Measurements from ENCODE around the gene PTPRT.

The PTPRT gene

GRCh38 chr20:42556575-42556974, 633.1 kb downstream of the PTPRT start:
- Histone ChIP-seq H3K27ac (no peak overlapping the region), H3K4me3 (no peak overlapping the region)
- no peak for TF ChIP-seq CTCF (IDR thresholded peaks at IDR 0.05)
- DNase-seq (ENCODE audit: low spot score) = no peak

GRCh38 chr20:42553374-42553773, 636.3 kb downstream of the PTPRT start:
- no peak for TF ChIP-seq CTCF (IDR thresholded peaks at IDR 0.05)
- no peak overlapping the region for H3K27ac ChIP-seq
- no peak for DNase-seq (ENCODE audit: low spot score)
- H3K4me3 ChIP-seq = no peak overlapping the region

- H3K27ac ChIP-seq = no peak overlapping the region
- no peak for TF ChIP-seq CTCF (IDR thresholded peaks at IDR 0.05)
- DNase-seq (ENCODE audit: low spot score) = no peak
- no peak overlapping the region for H3K4me3 ChIP-seq
Measured at GRCh38 chr20:42549496-42549895, 640.2 kb downstream of the PTPRT start.

- DNase-seq (ENCODE audit: low spot score) = no peak
- Histone ChIP-seq H3K27ac (no peak overlapping the region), H3K4me3 (no peak overlapping the region)
- TF ChIP-seq CTCF (IDR thresholded peaks at IDR 0.05) = no peak
Measured at GRCh38 chr20:42544926-42545325, 644.8 kb downstream of the PTPRT start.

- no peak for DNase-seq (ENCODE audit: low spot score)
- H3K27ac ChIP-seq = no peak overlapping the region
- TF ChIP-seq CTCF (IDR thresholded peaks at IDR 0.05) = no peak
- no peak overlapping the region for H3K4me3 ChIP-seq
Measured at GRCh38 chr20:42532831-42533230, 656.9 kb downstream of the PTPRT start.

- DNase-seq (ENCODE audit: low spot score) = no peak
- no peak for TF ChIP-seq CTCF (IDR thresholded peaks at IDR 0.05)
Measured at GRCh38 chr20:42531508-42531961, 658.2 kb downstream of the PTPRT start.

GRCh38 chr20:42530855-42531448, 658.8 kb downstream of the PTPRT start:
- TF ChIP-seq CTCF (IDR thresholded peaks at IDR 0.05) = no peak
- no peak overlapping the region for H3K27ac ChIP-seq
- DNase-seq (ENCODE audit: low spot score) = no peak

More at GRCh38 chr20:42531508-42531961, 658.2 kb downstream of the PTPRT start:
- Histone ChIP-seq H3K4me3 (no peak overlapping the region), H3K27ac (no peak overlapping the region)

More at GRCh38 chr20:42530855-42531448, 658.8 kb downstream of the PTPRT start:
- H3K4me3 ChIP-seq = no peak overlapping the region
